Dermis microvascular lymphatic vessel endothelial cell (primary cell): ENCODE measurements around the gene C1QC. TPM values are rescaled to one million over a fixed set of nuclear protein-coding genes. Genes with fewer than 3 reads are reported as not detected.

Experiments
- DNase-seq, 2 donors: peaks; one replicate each; pipeline versions ENCODE4 v3.0.0 to v3.0.0-alpha.2; 2010; ENCODE audit warnings: low read depth in 2 of 2
- total RNA-seq: library from RNA; depleted of rRNA; stranded (reverse); fragments of >200 nt; gene quantifications from 2 replicates; pipeline ENCODE4 v1.2.1, GENCODE V29; 2014

C1QC gene
- total RNA-seq, 1 donor from 2014 or later = not detected

DNA sequence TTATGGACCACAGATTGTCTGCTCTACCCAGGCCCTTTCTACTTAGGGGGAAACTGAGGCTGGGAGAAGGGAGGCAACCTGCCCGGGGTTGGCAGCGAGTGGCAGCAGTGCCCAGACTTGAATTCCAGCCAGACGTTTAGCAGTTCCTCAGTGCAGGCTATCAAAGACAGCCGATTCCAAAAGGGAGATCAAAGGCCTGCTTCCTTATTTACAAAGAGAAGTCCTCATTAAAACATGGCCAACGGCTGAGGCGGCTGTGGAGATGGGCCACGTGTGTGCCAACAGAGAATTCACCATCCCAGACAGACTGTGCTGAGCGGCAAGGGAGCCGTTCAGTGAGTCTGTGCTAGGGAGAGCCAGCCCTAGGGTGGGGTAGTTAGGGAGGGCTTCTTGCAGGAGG, 37.3 kb downstream of the C1QC start:
- DNase-seq = no peak

DNA sequence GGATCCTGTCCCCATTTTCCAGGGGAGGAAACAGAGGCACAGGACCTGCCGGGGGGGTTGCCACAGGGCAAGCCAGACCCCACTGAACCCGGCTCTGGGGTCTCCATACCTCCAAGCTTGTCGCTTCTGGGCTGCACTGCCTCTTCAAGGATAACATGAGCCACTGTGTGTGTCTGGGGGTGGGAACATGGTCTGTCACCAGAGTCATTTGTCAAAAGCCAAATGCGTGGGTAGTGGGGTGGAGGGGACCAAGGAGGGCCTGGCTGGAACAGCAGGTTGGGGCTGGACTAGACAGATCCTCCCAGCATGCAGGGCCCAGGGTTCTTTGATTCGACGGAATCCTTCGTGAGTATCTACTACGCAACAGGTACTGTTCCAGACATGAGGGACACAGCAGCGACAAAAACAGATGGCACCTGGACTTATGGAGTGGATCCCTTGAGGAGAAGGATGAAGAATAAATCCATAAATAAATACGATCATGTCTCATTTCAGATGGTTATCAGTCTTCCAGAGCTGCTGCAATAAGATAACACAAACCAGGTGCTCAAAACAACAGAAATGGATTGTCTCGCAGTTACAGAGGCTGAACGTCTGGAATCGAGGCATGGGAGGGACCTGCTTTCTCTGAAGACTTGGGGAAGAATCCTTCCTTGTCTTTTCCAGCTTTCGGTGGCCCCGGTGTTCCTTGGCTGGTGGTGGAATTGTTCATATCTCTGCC, 38.3 kb downstream of the C1QC start:
- no peak for DNase-seq

DNA sequence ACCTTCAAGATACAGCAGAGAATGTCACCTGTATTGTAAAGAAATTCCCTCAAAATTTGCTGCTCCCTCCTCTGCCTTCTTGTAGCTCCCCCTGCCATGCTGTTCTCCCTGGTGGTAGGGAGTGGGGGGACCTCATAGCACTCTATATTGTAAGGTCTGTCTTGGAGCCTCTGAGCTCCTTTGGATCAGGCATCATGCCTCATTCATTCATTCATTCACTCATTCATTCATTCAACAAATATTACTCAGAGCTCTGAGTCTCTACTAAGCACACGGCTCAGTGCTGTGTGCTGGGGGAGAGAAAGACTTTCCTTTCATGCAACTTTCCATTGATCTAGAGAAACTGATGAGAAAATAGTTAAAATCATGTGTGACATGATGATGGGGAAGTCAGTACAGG, 40.1 kb downstream of the C1QC start:
- DNase-seq = no peak

DNA sequence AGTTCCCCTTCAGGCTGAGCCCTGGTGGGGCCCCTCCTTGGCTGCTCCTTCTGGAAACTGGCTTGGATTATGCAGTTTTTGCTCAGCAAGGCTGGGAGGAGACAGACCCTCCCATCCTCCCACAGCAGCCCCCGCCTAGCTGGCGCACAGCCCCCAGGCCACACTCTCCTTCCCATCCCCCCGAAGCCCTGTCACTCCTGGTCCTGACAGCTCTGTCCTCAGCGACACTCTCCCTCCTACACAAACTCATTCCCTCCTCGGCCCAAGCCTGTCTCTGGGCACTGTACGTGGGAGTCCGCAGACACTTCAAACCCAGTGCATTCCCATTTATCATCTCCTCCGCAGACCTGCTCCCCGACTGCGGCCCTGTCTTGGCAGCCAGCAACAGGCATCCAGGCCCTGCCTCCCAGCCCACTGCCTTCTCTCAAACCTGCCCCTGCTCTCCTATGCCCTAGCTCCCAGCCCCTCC, 42.2 kb downstream of the C1QC start:
- no peak for DNase-seq

DNA sequence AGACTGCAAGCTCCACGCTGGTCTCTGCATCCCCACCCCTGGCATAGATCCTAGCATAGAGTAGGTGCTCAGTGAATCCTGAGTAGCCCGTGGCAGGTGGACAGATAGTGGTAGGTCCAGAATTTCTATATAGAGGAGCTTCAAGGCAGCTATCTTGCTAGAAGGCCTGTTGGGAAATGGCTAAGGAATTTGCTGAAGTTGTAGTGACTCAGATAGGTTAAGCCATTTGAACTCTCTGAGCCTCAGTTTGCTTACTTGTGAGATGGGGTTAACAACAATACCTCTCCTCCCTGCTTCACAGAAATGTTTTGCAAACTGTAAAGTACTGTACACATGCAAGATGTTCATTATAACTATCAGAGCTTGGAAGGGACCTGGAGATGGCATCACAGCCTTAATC, 43.8 kb downstream of the C1QC start:
- DNase-seq = no peak

GRCh38 chr1:22688466-22688865, 45.0 kb downstream of the C1QC start:
- DNase-seq = no peak

DNA sequence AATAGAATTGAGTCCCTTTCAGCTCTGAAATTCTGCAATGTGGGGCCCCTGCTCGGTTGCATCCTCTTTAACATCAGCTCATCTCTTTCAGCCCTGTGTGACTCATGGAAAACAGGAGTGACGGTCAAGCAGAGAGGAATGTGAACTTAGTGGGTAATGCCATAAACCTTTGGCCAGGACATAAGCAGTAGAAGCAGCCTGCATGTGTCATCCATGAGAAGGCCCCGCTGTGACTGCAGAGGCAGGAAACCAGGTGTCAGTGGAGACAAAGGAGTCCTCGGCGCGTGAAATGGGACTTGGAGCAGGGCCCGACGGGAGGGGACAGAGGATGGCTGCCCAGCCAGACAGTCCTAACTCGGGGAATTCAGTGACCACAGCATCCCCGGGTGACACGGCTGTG, 46.1 kb downstream of the C1QC start:
- peak; percentile 93 to 99 for DNase-seq

DNA sequence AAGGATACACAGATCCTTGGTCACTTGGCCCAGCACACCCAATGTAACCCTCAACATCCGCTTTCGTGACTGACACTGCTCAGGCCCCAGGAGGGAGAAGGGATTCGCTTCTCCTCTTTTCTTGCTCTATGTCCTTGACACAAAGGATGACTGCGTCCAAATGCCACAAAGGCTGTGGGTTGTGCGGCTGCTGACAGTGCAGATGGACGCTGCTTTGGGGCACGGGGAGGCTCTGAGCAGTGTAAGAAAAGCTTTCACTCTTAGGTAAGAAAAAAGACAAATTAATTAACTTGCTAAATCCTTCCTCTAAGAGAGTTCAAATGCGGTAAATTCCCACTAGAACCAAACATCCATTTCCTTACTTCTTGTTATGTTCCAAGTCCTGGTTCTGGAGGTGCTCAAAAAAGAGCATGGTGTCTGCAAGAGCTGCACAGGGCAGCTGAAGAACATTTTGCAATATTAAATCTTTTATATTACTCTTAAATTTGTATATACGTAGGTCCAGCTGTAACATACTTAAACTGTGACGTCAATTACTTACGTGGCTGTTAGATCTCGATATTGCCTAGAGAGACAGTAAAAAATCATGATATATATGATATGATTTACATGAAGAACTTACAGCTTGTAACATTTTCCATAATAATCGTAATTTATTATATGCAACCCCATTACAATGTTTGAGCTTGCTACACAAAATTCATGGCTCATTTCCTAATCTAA, 47.8 kb downstream of the C1QC start:
- no peak for DNase-seq

GRCh38 chr1:22694172-22694571, 50.7 kb downstream of the C1QC start:
- DNase-seq = no peak

- no peak for DNase-seq
These were observed 53.2 kb downstream of the C1QC start for GRCh38 chr1:22696610-22697009.

Other genes with a start within 250 kb of the C1QC start
- gene ZBTB40, start 191.8 kb upstream of the C1QC start, total RNA-seq = 8.1 and 10.1 TPM in 2 replicates
- gene EPHA8, start 80.1 kb upstream of the C1QC start, total RNA-seq = not detected in 2 replicates
- gene C1QA, start 7.0 kb upstream of the C1QC start, total RNA-seq = not detected in 2 replicates
- gene C1QB, start 9.6 kb downstream of the C1QC start, total RNA-seq = not detected in 2 replicates
- 26.6 and 41.2 TPM in 2 replicates for gene EPHB2, start 67.2 kb downstream of the C1QC start, total RNA-seq